KMS-11 (cell line): Measurements from ENCODE around the gene RPL27A.

Experiments used
- H2AFZ ChIP-seq: fragments of 200-600 bp; sonication (generic); 2 replicates; pipeline ENCODE4 v1.6.1; 2016; ENCODE audit warnings: antibody characterized with exemption, mixed run types, low read depth
- H3K27ac ChIP-seq: fragments of 200-600 bp; sonication (generic); 2 replicates; pipeline ENCODE4 v1.6.1; 2016; ENCODE audit warnings: mild to moderate bottlenecking, mixed run types
- H3K27me3 ChIP-seq: fragments of 200-600 bp; sonication (generic); 2 replicates; pipeline ENCODE4 v1.6.1; 2017; ENCODE audit warnings: mild to moderate bottlenecking, low read depth, mixed run types, moderate library complexity; ENCODE audit not compliant: insufficient read depth
- H3K36me3 ChIP-seq: fragments of 200-600 bp; sonication (generic); 2 replicates; pipeline ENCODE4 v1.6.1; 2017; ENCODE audit warnings: mild to moderate bottlenecking, mixed run types; ENCODE audit not compliant: insufficient read depth
- H3K4me1 ChIP-seq: fragments of 200-600 bp; sonication (generic); 2 replicates; pipeline ENCODE4 v1.6.1; 2016; ENCODE audit warnings: mild to moderate bottlenecking, low read depth, mixed run types; ENCODE audit not compliant: poor library complexity, severe bottlenecking
- H3K4me2 ChIP-seq: fragments of 200-600 bp; sonication (generic); 2 replicates; pipeline ENCODE4 v1.7.0; 2016; ENCODE audit warnings: mild to moderate bottlenecking, mixed run types
- H3K4me3 ChIP-seq: fragments of 200-600 bp; sonication (generic); IDR thresholded peaks from 2 replicates; pipeline ENCODE4 v1.6.1; 2017; ENCODE audit warnings: low read depth, low read length, mixed read lengths; ENCODE audit not compliant: insufficient read depth
- H3K79me2 ChIP-seq: fragments of 200-600 bp; sonication (generic); 2 replicates; pipeline ENCODE4 v1.6.1; 2016; ENCODE audit warnings: low read depth, mixed run types; ENCODE audit not compliant: insufficient read depth
- H3K9ac ChIP-seq: fragments of 200-600 bp; sonication (generic); 2 replicates; pipeline ENCODE4 v1.6.1; 2016; ENCODE audit warnings: mild to moderate bottlenecking, mixed run types
- H4K20me1 ChIP-seq: fragments of 200-600 bp; sonication (generic); 2 replicates; pipeline ENCODE4 v1.6.1; 2016; ENCODE audit warnings: mild to moderate bottlenecking, mixed run types; ENCODE audit not compliant: insufficient read depth
- TF ChIP-seq, protein P1 (sequence below): fragments of 200-600 bp; sonication (generic); conservative IDR thresholded peaks from 2 replicates; pipeline ENCODE4 v1.6.1; 2017; ENCODE audit warnings: low read depth, mild to moderate bottlenecking, antibody characterized with exemption, low read length, moderate library complexity, mixed read lengths

Gene RPL27A

DNA sequence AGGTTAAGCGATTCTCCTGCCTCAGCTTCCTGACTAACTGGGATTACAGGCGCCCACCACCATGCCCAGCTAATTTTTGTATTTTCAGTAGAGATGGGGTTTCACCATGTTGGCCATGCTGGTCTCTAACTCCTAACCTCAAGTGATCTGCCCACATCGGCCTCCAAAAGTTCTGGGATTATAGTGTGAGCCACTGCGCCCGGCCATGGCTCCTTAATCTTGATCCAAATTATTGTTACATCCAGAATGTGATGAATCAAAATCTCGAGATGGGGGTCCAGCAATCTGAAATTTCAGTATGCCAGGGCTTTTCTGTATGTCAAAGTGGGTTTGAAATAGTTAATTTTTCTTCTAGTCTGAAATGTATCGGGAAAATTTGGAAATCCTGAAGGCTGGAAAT is 3.7 kb downstream of the RPL27A start:
- H3K27ac ChIP-seq: peak overlapping the region; percentile 89; the same call in 1 of the 2 replicates
- no peak overlapping the region for H2AFZ ChIP-seq
- no peak overlapping the region for H3K4me3 ChIP-seq
- peaks cover 47% of the 10 kb centered on the region for H3K4me1 ChIP-seq
- peak overlapping the region; percentile 66 for H3K4me2 ChIP-seq
- H3K9ac ChIP-seq: no peak overlapping the region
- TF ChIP-seq, protein P1, sequence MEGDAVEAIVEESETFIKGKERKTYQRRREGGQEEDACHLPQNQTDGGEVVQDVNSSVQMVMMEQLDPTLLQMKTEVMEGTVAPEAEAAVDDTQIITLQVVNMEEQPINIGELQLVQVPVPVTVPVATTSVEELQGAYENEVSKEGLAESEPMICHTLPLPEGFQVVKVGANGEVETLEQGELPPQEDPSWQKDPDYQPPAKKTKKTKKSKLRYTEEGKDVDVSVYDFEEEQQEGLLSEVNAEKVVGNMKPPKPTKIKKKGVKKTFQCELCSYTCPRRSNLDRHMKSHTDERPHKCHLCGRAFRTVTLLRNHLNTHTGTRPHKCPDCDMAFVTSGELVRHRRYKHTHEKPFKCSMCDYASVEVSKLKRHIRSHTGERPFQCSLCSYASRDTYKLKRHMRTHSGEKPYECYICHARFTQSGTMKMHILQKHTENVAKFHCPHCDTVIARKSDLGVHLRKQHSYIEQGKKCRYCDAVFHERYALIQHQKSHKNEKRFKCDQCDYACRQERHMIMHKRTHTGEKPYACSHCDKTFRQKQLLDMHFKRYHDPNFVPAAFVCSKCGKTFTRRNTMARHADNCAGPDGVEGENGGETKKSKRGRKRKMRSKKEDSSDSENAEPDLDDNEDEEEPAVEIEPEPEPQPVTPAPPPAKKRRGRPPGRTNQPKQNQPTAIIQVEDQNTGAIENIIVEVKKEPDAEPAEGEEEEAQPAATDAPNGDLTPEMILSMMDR: no peak
- no peaks in the 10 kb centered on the region for H4K20me1 ChIP-seq
- no peaks in the 10 kb centered on the region for H3K27me3 ChIP-seq
- H3K36me3 ChIP-seq: peaks cover 21% of the 10 kb centered on the region; the same call in 1 of the 2 replicates
- H3K79me2 ChIP-seq: peaks cover 40% of the 10 kb centered on the region

DNA sequence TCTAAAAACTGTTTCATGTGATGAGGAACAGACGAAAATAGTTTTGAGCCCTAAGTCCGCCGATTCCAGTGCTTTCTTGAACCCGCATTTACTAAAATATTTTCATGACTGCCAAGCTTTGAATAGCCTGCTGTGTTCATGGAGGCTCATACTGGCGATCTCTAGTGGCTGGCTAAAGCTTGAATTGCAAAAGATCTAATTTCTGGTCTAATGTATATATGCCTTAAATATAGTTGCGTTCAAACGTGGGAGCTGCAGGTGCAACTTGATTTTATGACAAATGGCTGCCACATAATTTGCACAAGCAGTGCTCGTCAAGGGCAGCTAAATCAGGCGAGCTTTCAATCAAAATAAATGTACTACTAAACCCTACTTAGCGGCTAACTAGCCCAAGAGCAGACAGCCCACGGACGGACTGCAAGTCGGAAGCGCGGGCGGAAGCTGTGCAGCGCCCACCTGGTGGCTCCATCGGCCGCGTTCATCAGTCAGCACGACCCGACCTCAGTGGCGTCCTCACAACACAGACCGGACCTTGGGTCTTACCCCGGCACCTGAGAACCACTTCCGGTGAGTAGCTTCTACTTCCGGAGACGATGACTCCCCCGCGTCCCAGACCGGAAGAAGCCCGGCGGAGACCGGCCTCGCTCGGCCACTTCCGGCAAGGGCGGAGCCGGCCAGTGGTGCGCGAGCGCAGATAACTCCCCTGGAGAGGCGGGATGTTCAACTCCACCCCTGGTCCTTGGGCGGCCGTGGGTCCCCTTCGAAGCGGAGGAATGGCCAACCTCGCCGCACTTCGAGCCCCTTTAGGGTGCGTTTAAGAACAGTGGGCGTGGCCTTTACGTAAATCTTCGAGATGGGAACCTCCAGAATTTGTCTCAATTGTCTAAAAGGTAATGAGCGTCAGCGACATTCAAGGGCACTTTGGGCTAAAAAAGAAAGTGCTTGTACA is 6.1 kb downstream of the RPL27A start:
- Histone ChIP-seq H2AFZ (peak overlapping the region; percentile 43), H3K27me3 (no peaks in the 10 kb centered on the region), H3K9ac (peak overlapping the region; percentile 57; the same call in 1 of the 2 replicates), H3K4me1 (peaks cover 44% of the 10 kb centered on the region), H3K36me3 (peaks cover 18% of the 10 kb centered on the region; the same call in 1 of the 2 replicates), H4K20me1 (no peaks in the 10 kb centered on the region), H3K27ac (peak overlapping the region; percentile 89), H3K79me2 (peaks cover 23% of the 10 kb centered on the region), H3K4me3 (no peak overlapping the region), H3K4me2 (peak overlapping the region; percentile 70)
- TF ChIP-seq, protein P1: no peak

DNA sequence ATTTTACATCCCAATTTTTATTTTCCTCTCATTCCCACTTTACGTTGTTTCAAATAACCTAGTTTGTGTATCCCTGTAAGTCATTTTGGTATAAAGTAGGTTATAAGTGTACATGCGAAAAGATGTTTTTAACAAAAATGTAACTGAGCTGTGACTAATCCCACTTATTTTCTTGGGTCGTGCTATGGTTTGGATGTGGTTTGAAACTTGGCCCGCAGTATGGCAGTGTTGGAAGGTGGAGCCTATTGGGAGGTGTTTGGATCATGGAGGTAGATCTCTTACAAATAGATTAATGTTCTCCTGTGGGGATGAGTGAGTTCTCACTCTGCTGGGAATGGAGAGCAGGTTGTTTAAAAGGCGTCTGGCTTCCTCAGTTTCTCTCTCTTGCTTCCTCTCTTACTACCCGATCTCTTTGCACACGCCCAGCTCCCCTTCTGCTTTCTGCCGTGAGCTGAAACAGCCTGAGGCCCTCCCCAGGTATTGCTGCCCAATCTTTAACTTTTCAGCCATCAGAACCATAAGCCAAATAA is 7.2 kb downstream of the RPL27A start:
- no peaks in the 10 kb centered on the region for H3K27me3 ChIP-seq
- H3K27ac ChIP-seq: no peak overlapping the region; the same call in 1 of the 2 replicates
- peak overlapping the region; percentile 43 for H2AFZ ChIP-seq
- H4K20me1 ChIP-seq: no peaks in the 10 kb centered on the region
- H3K4me2 ChIP-seq: peak overlapping the region; percentile 70
- TF ChIP-seq, protein P1: no peak
- H3K36me3 ChIP-seq: peaks cover 8% of the 10 kb centered on the region; the same call in 1 of the 2 replicates
- H3K4me3 ChIP-seq: no peak overlapping the region
- H3K4me1 ChIP-seq: peaks cover 48% of the 10 kb centered on the region
- H3K79me2 ChIP-seq: peaks cover 12% of the 10 kb centered on the region
- H3K9ac ChIP-seq: peak overlapping the region; percentile 57; the same call in 1 of the 2 replicates

DNA sequence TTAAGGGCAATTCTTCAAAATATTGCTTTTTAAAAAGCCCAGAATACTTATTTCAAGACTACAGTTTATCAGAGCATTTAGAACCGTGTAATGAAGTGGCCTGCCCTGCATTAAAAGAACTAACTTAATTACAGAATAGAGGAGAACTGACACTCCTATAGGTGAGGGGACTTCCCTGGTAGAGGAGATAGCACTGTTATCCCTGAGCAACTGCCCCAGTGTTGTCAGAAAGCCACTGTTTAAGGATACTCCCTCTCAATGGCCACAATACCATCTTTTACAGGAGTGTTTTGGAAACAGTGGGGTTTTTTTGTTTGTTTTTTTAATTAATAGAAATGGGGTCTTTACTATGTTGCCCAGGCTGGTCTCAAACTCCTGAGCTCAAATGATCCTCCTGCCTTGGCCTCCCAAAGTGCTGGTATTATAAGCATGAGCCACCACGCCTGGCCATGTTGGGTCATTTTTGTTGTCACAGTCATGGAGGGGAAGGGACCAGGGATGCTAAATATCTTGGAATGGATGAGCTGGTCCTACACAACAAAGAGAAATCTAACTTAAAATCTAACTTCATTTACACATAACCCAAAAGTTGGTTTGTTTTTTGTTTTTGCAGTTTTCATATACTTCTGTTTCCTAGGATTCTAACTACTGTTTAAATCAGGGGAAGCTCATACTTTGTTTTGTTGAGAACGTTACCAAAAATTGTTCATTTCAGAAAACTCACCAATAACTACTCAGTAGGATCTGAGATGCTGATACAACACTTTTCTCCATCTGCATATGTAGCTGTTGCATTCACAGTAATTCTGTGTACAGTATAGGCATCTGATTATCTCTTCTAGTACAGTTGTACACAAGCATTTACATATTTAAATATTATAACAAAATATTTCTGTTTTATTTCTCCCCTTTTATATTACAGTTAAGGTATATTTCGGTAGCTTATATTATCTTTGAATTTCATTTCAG is 8.1 kb downstream of the RPL27A start:
- Histone ChIP-seq H3K79me2 (peaks cover 4% of the 10 kb centered on the region; the same call in 1 of the 2 replicates), H4K20me1 (no peaks in the 10 kb centered on the region), H3K4me3 (no peak overlapping the region), H3K4me2 (no peak overlapping the region), H3K27me3 (no peaks in the 10 kb centered on the region), H3K9ac (no peak overlapping the region), H3K4me1 (peaks cover 48% of the 10 kb centered on the region), H3K36me3 (no peaks in the 10 kb centered on the region), H3K27ac (no peak overlapping the region), H2AFZ (no peak overlapping the region)
- TF ChIP-seq, protein P1: no peak
